ENCODE measurements around the gene EFNA5. TPM values are rescaled to one million over a fixed set of nuclear protein-coding genes. Genes with fewer than 3 reads are reported as not detected.

Gene EFNA5
- polyA plus RNA-seq, 2 donors = 3.4 to 4.9 TPM

GRCh38 chr5:107698286-107698685, 27.5 kb upstream of the EFNA5 start:
- Histone ChIP-seq H3K4me3 (ENCODE audit: low read depth in 1 of 2, low read length in 2 of 2) (no peak overlapping the region), H3K27me3 (ENCODE audit: control insufficient read depth in 1 of 2, insufficient read depth in 2 of 2, low read length in 2 of 2) (no peaks in the 10 kb centered on the region), H3K4me1 (ENCODE audit: control insufficient read depth in 2 of 2, insufficient read depth in 2 of 2, low read length in 1 of 2) (no peaks in the 10 kb centered on the region), H3K9me3 (ENCODE audit: control insufficient read depth in 2 of 2, insufficient read depth in 1 of 2, low read depth in 1 of 2, low read length in 1 of 2) (no peaks in the 10 kb centered on the region), H3K36me3 (ENCODE audit: control insufficient read depth in 2 of 2, insufficient read depth in 2 of 2, low read length in 1 of 2) (no peaks in the 10 kb centered on the region), H3K27ac (ENCODE audit: low read depth in 2 of 2, low read length in 1 of 2) (no peak overlapping the region)
- 84 to 86% methylated on average over 2 of the region's 2 CpGs for WGBS, 2 donors

- Histone ChIP-seq H3K27me3 (ENCODE audit: control insufficient read depth in 1 of 2, insufficient read depth in 2 of 2, low read length in 2 of 2) (no peaks in the 10 kb centered on the region), H3K9me3 (ENCODE audit: control insufficient read depth in 2 of 2, insufficient read depth in 1 of 2, low read depth in 1 of 2, low read length in 1 of 2) (no peaks in the 10 kb centered on the region), H3K4me3 (ENCODE audit: low read depth in 1 of 2, low read length in 2 of 2) (no peak overlapping the region), H3K36me3 (ENCODE audit: control insufficient read depth in 2 of 2, insufficient read depth in 2 of 2, low read length in 1 of 2) (no peaks in the 10 kb centered on the region), H3K27ac (ENCODE audit: low read depth in 2 of 2, low read length in 1 of 2) (no peak overlapping the region), H3K4me1 (ENCODE audit: control insufficient read depth in 2 of 2, insufficient read depth in 2 of 2, low read length in 1 of 2) (no peaks in the 10 kb centered on the region)
- WGBS, 2 donors = 71 to 81% methylated on average over 4 of the region's 4 CpGs
Observed at GRCh38 chr5:107696498-107696897, 25.8 kb upstream of the EFNA5 start.

- Histone ChIP-seq H3K4me1 (ENCODE audit: control insufficient read depth in 2 of 2, insufficient read depth in 2 of 2, low read length in 1 of 2) (no peaks in the 10 kb centered on the region), H3K36me3 (ENCODE audit: control insufficient read depth in 2 of 2, insufficient read depth in 2 of 2, low read length in 1 of 2) (no peaks in the 10 kb centered on the region), H3K4me3 (ENCODE audit: low read depth in 1 of 2, low read length in 2 of 2) (no peak overlapping the region), H3K27ac (ENCODE audit: low read depth in 2 of 2, low read length in 1 of 2) (no peak overlapping the region), H3K27me3 (ENCODE audit: control insufficient read depth in 1 of 2, insufficient read depth in 2 of 2, low read length in 2 of 2) (no peaks in the 10 kb centered on the region), H3K9me3 (ENCODE audit: control insufficient read depth in 2 of 2, insufficient read depth in 1 of 2, low read depth in 1 of 2, low read length in 1 of 2) (no peaks in the 10 kb centered on the region)
- WGBS, 2 donors = 62 to 70% methylated on average over 4 of the region's 4 CpGs
Observed at GRCh38 chr5:107696080-107696479, 25.3 kb upstream of the EFNA5 start.

- no peak overlapping the region for H3K4me3 ChIP-seq (ENCODE audit: low read depth in 1 of 2, low read length in 2 of 2)
- WGBS, 2 donors = 81 to 85% methylated on average over 3 of the region's 3 CpGs
Observed at GRCh38 chr5:107687937-107688336, 17.2 kb upstream of the EFNA5 start.

GRCh38 chr5:107687404-107687803, 16.7 kb upstream of the EFNA5 start:
- Histone ChIP-seq H3K27ac (ENCODE audit: low read depth in 2 of 2, low read length in 1 of 2) (no peak overlapping the region), H3K4me3 (ENCODE audit: low read depth in 1 of 2, low read length in 2 of 2) (no peak overlapping the region), H3K9me3 (ENCODE audit: control insufficient read depth in 2 of 2, insufficient read depth in 1 of 2, low read depth in 1 of 2, low read length in 1 of 2) (no peaks in the 10 kb centered on the region), H3K36me3 (ENCODE audit: control insufficient read depth in 2 of 2, insufficient read depth in 2 of 2, low read length in 1 of 2) (no peaks in the 10 kb centered on the region), H3K27me3 (ENCODE audit: control insufficient read depth in 1 of 2, insufficient read depth in 2 of 2, low read length in 2 of 2) (no peaks in the 10 kb centered on the region), H3K4me1 (ENCODE audit: control insufficient read depth in 2 of 2, insufficient read depth in 2 of 2, low read length in 1 of 2) (no peaks in the 10 kb centered on the region)
- 85 to 90% methylated on average over 1 of the region's 1 CpG for WGBS, 2 donors

More at GRCh38 chr5:107687937-107688336, 17.2 kb upstream of the EFNA5 start:
- no peaks in the 10 kb centered on the region for H3K9me3 ChIP-seq (ENCODE audit: control insufficient read depth in 2 of 2, insufficient read depth in 1 of 2, low read depth in 1 of 2, low read length in 1 of 2)
- no peaks in the 10 kb centered on the region for H3K36me3 ChIP-seq (ENCODE audit: control insufficient read depth in 2 of 2, insufficient read depth in 2 of 2, low read length in 1 of 2)
- no peak overlapping the region for H3K27ac ChIP-seq (ENCODE audit: low read depth in 2 of 2, low read length in 1 of 2)
- H3K4me1 ChIP-seq (ENCODE audit: control insufficient read depth in 2 of 2, insufficient read depth in 2 of 2, low read length in 1 of 2) = no peaks in the 10 kb centered on the region
- no peaks in the 10 kb centered on the region for H3K27me3 ChIP-seq (ENCODE audit: control insufficient read depth in 1 of 2, insufficient read depth in 2 of 2, low read length in 2 of 2)

GRCh38 chr5:107682533-107682932, 11.8 kb upstream of the EFNA5 start:
- no peaks in the 10 kb centered on the region for H3K36me3 ChIP-seq (ENCODE audit: control insufficient read depth in 2 of 2, insufficient read depth in 2 of 2, low read length in 1 of 2)
- H3K4me1 ChIP-seq (ENCODE audit: control insufficient read depth in 2 of 2, insufficient read depth in 2 of 2, low read length in 1 of 2) = no peaks in the 10 kb centered on the region
- H3K27ac ChIP-seq (ENCODE audit: low read depth in 2 of 2, low read length in 1 of 2) = no peak overlapping the region
- WGBS, 2 donors = 39 to 62% methylated on average over 3 of the region's 3 CpGs
- no peak overlapping the region for H3K4me3 ChIP-seq (ENCODE audit: low read depth in 1 of 2, low read length in 2 of 2)
- H3K9me3 ChIP-seq (ENCODE audit: control insufficient read depth in 2 of 2, insufficient read depth in 1 of 2, low read depth in 1 of 2, low read length in 1 of 2) = no peaks in the 10 kb centered on the region
- H3K27me3 ChIP-seq (ENCODE audit: control insufficient read depth in 1 of 2, insufficient read depth in 2 of 2, low read length in 2 of 2) = no peaks in the 10 kb centered on the region

- 80 to 83% methylated on average over 4 of the region's 4 CpGs for WGBS, 2 donors
- H3K4me1 ChIP-seq (ENCODE audit: control insufficient read depth in 2 of 2, insufficient read depth in 2 of 2, low read length in 1 of 2) = no peaks in the 10 kb centered on the region
- H3K27ac ChIP-seq (ENCODE audit: low read depth in 2 of 2, low read length in 1 of 2) = no peak overlapping the region
- no peaks in the 10 kb centered on the region for H3K9me3 ChIP-seq (ENCODE audit: control insufficient read depth in 2 of 2, insufficient read depth in 1 of 2, low read depth in 1 of 2, low read length in 1 of 2)
- no peaks in the 10 kb centered on the region for H3K27me3 ChIP-seq (ENCODE audit: control insufficient read depth in 1 of 2, insufficient read depth in 2 of 2, low read length in 2 of 2)
- H3K4me3 ChIP-seq (ENCODE audit: low read depth in 1 of 2, low read length in 2 of 2) = no peak overlapping the region
- no peaks in the 10 kb centered on the region for H3K36me3 ChIP-seq (ENCODE audit: control insufficient read depth in 2 of 2, insufficient read depth in 2 of 2, low read length in 1 of 2)
Observed at GRCh38 chr5:107680799-107681198, 10.1 kb upstream of the EFNA5 start.

GRCh38 chr5:107680099-107680498, 9.4 kb upstream of the EFNA5 start:
- H3K36me3 ChIP-seq (ENCODE audit: control insufficient read depth in 2 of 2, insufficient read depth in 2 of 2, low read length in 1 of 2) = no peaks in the 10 kb centered on the region

GRCh38 chr5:107676702-107677101, 6.0 kb upstream of the EFNA5 start:
- Histone ChIP-seq H3K4me3 (ENCODE audit: low read depth in 1 of 2, low read length in 2 of 2) (no peak overlapping the region), H3K4me1 (ENCODE audit: control insufficient read depth in 2 of 2, insufficient read depth in 2 of 2, low read length in 1 of 2) (no peaks in the 10 kb centered on the region), H3K27ac (ENCODE audit: low read depth in 2 of 2, low read length in 1 of 2) (no peak overlapping the region), H3K9me3 (ENCODE audit: control insufficient read depth in 2 of 2, insufficient read depth in 1 of 2, low read depth in 1 of 2, low read length in 1 of 2) (no peaks in the 10 kb centered on the region), H3K36me3 (ENCODE audit: control insufficient read depth in 2 of 2, insufficient read depth in 2 of 2, low read length in 1 of 2) (no peaks in the 10 kb centered on the region), H3K27me3 (ENCODE audit: control insufficient read depth in 1 of 2, insufficient read depth in 2 of 2, low read length in 2 of 2) (no peaks in the 10 kb centered on the region)

More at GRCh38 chr5:107680099-107680498, 9.4 kb upstream of the EFNA5 start:
- no peak overlapping the region for H3K27ac ChIP-seq (ENCODE audit: low read depth in 2 of 2, low read length in 1 of 2)
- H3K4me1 ChIP-seq (ENCODE audit: control insufficient read depth in 2 of 2, insufficient read depth in 2 of 2, low read length in 1 of 2) = no peaks in the 10 kb centered on the region
- H3K4me3 ChIP-seq (ENCODE audit: low read depth in 1 of 2, low read length in 2 of 2) = no peak overlapping the region
- no peaks in the 10 kb centered on the region for H3K9me3 ChIP-seq (ENCODE audit: control insufficient read depth in 2 of 2, insufficient read depth in 1 of 2, low read depth in 1 of 2, low read length in 1 of 2)
- H3K27me3 ChIP-seq (ENCODE audit: control insufficient read depth in 1 of 2, insufficient read depth in 2 of 2, low read length in 2 of 2) = no peaks in the 10 kb centered on the region

GRCh38 chr5:107675201-107675600, 4.5 kb upstream of the EFNA5 start:
- WGBS, 2 donors = 80 to 81% methylated on average over 9 of the region's 9 CpGs
- no peaks in the 10 kb centered on the region for H3K9me3 ChIP-seq (ENCODE audit: control insufficient read depth in 2 of 2, insufficient read depth in 1 of 2, low read depth in 1 of 2, low read length in 1 of 2)
- no peaks in the 10 kb centered on the region for H3K27me3 ChIP-seq (ENCODE audit: control insufficient read depth in 1 of 2, insufficient read depth in 2 of 2, low read length in 2 of 2)
- no peak overlapping the region for H3K27ac ChIP-seq (ENCODE audit: low read depth in 2 of 2, low read length in 1 of 2)
- H3K4me3 ChIP-seq (ENCODE audit: low read depth in 1 of 2, low read length in 2 of 2) = no peak overlapping the region
- H3K4me1 ChIP-seq (ENCODE audit: control insufficient read depth in 2 of 2, insufficient read depth in 2 of 2, low read length in 1 of 2) = no peaks in the 10 kb centered on the region
- no peaks in the 10 kb centered on the region for H3K36me3 ChIP-seq (ENCODE audit: control insufficient read depth in 2 of 2, insufficient read depth in 2 of 2, low read length in 1 of 2)

Data from esophagus (tissue), 2 donors.